ENCODE measurements around the gene PPT2.
"Not testable (repeated sequence)": the region's sequence is repeated elsewhere in the genome, so short reads cannot be mapped to it uniquely, and the experiment has no call there.

Gene PPT2

DNA sequence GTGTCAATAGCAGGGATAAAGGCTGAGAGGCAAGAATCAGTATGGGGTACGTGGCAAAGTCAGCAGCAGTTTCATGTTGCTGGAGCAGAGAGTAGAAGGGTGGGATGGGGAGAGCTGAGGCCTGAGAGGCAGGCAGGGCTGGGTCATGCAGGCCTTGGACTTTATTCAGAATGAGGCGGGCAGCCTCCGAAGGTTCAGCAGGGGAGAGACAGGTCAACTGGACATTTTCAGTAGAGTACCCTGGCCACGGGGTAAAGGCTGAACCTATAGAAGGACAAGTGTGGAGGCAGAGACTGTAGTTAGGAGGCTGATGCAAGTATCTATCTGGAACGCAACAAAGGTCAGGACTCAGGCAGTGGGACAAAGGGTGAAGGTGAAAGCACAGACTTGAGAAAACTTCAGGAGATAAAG lies 56.3 kb downstream of the PPT2 start:
- no peak for DNase-seq (ENCODE audit: low spot score)

DNA sequence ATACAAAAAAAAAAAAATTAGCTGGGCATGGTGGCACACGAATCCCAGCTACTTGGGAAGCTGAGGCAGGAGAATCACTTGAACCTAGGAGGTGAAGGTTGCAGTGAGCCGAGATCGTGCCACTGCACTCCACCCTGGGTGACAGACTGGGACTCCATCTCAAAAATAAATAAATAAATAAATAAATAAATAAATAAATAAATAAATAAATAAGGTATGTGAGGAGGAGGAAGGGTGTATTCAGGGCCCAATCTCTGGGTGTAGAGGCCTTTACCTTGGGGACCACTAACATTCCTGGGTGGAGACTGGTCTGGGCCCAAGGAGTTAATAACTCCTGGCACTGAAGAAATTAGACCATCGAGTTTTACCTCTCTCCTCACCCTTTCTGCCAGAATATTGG lies 57.5 kb downstream of the PPT2 start:
- DNase-seq (ENCODE audit: low spot score), result not testable (repeated sequence)

DNA sequence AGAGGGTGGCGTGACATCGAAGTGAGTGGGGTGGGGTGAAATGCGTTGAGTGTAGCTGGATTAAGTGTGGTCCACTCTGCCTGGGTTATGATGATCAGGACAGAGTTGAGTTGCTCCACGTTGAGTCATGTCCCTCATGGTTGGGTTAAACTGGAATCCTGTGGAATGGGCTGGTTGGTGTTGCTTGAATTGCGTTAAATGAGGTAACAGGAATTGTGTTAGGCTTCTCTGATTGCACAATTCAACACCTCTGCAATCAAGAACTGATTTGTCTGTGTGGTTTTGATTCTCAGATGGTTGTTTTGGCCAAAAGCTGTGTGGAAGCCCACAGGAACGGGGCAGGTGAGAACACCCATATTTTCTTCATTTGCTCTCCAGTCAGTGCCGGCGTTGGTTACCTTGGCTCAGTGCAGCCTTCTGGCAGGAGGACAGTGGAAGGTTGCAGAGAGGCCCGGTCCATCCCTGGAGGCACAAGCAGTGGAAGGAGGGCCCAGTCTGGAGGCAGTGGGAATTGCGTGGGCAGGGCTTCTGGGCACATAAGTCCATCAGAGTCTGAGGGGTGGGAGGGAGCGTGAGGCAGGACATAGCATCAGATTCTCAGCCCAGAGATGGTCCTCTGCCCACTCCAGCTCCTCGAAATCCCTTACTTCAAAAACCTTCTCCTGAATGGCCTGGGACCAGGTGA lies 58.3 kb downstream of the PPT2 start:
- DNase-seq (ENCODE audit: low spot score), result no peak

Data from GM03348 (cell line).